GM19438 (cell line): ENCODE results near the gene RELCH.
A peak's percentile ranks its signal among the peaks of the same experiment; 100 is the strongest.

ENCODE experiments used
- ATAC-seq: cut with Tn5 transposase; IDR thresholded peaks from one replicate; pipeline ENCODE4 v1.9.1; 2021; ENCODE audit warnings: low read depth; ENCODE audit not compliant: unreplicated experiment

Gene RELCH

GRCh38 chr18:62248313-62248712 is 61.3 kb downstream of the RELCH start:
- no peak for ATAC-seq

GRCh38 chr18:62249478-62250097 is 62.5 kb downstream of the RELCH start:
- ATAC-seq = no peak

DNA sequence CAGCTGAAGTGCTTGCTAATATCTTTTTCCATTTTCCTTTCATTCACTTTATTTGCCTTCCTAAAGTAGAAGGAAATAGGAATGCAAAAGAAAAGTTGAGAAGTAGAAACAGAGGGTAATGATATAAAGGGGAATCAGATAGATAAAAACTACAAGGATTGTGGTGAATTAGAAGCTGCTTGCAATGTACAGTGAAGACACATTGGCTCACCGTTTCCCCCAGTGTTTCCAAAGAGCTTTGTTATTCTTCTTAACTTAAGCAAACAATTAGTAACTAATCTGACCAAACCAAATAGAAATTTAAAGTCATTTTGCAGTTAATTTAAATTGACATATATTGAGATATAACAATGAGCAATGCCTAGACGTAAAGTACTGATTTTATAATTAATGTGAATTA is 63.4 kb downstream of the RELCH start:
- ATAC-seq = no peak

DNA sequence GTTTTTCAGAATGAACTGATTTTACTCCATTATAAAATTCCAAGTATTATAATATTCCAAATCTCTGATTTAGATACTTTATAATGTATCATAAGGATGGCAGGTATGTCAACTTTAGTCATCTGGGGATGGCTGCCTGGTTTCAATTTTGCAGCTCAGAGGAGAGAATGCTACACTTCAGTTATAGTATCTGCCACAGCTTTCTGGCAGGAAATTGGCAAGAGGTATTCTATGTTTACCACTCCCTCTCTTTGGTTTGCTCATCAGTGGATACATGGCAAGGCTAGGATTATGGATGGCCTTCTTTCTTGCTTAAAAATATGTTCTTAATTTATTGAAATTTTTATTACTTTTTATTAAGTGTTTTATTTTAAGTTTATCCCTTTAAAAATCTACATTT is 71.0 kb downstream of the RELCH start:
- ATAC-seq = peak; percentile 56

GRCh38 chr18:62258616-62259015 is 71.6 kb downstream of the RELCH start:
- peak; percentile 73 for ATAC-seq

DNA sequence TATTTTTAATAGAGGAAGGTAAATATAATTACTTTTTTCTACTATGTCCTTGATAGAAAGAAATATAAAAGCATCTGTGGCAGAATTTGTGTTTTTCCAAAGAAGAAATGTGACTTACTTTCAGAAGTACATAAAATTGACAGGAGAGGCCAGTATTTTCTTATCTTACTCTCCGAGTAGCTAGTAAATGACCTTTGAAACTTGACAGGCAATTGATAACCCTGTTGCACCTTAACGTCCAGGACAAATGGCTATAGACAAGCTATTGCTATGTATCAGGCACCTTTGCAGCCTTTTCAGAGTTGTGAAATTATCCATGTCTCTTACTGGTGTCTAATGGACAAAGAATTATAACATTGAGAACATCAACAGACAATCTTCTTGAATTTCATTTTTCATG is 75.0 kb downstream of the RELCH start:
- no peak for ATAC-seq

DNA sequence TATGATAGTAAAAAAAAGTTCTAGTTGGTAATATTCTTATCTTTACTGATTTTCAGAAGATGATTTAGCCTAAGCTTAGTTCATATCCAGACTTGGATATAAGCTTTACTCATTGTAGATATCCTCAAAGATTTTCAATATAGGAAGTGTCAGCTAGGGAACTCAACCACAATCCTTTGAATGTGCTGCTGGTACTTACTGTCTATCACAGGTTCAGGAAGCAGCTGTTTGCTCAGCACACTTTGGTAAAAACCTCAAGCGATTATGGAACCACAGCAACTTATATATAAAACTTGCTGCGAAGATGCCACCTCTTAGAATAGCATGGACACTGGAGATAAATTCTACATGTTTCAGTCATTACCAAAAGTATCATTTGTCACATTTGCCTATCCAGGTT is 77.9 kb downstream of the RELCH start:
- no peak for ATAC-seq

DNA sequence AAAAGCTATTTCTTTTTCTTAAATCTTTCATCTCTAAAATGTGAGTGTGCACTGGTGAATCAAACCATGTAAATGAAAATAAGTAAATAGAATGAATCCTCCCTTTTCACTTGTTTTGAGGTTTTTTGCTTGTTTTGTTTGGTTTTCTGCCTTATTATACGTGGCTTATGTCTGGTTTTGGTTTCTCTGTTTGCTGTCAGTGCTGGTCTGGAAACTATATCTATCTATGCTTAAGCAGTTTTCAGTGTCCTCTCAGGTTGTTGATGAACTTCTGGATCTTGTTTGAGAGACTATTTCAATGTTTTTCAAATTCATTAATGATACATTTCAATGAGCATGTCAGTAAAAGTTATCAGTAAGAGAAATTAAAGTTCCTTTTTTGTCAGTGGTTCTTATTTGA is 90.0 kb downstream of the RELCH start:
- no peak for ATAC-seq

GRCh38 chr18:62279561-62279960 is 92.5 kb downstream of the RELCH start:
- no peak for ATAC-seq

- ATAC-seq = no peak
These were observed 93.0 kb downstream of the RELCH start for GRCh38 chr18:62280058-62280457.

- no peak for ATAC-seq
These were observed 93.7 kb downstream of the RELCH start for GRCh38 chr18:62280786-62281185.

DNA sequence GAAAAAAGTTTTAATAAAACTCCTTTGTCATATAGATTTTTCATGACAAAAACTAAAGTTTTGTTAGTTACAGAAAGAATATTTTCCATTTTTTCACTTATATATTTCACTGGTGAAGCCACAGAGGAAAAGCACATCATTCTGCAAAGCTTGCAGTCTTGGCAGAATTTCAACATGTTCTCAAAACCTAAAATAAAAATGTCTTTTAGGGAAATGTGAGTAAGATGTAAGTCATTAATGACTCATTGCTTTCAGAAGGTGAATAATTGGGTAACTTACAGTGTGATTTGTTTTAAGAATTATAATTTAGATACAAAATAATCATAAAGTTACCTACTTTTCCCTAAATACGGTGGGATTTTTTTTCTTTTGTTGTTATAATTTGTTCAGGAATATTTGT is 94.6 kb downstream of the RELCH start:
- ATAC-seq = no peak

DNA sequence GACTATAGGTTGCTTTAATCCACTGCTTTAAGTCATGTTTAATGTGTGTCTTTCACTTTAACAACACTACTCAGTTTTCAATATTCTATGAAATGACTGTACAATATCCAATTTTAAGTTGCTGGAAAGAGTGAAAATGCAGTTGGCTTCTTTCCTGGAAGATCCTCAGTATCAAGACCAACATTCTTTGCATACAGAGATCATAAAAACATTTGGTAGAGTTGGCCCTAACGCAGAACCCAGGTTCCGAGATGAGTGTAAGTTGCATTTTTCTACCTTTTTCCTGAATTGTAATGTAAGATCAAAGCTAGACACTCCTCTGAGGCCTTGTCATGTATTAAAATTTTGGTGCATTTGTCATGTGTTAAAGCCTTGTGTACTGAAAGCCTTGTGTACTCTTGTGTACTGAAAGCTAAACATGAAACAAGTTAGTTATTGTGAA is 95.2 kb downstream of the RELCH start:
- no peak for ATAC-seq

DNA sequence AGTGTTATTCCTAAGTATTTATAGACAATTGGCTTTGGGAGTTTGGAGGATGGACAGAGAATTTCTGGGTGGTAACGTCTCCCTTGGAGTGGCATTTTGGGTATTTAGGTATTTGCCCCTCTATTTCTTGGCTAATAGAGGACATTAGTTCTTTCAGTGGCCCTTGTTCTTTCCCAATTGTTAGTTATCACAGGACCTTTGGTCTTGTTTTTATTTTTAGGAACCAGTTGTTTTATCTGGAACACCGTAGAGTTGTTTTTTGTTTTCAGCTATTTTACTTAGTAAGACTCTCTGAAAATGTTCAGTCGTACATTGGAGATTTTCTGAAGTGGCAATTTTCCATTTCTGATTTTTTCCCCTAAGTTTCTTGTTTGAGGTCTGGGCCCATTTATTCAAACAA is 97.6 kb downstream of the RELCH start:
- ATAC-seq = no peak

- ATAC-seq = no peak
These were observed 98.2 kb downstream of the RELCH start for GRCh38 chr18:62285281-62285680.

DNA sequence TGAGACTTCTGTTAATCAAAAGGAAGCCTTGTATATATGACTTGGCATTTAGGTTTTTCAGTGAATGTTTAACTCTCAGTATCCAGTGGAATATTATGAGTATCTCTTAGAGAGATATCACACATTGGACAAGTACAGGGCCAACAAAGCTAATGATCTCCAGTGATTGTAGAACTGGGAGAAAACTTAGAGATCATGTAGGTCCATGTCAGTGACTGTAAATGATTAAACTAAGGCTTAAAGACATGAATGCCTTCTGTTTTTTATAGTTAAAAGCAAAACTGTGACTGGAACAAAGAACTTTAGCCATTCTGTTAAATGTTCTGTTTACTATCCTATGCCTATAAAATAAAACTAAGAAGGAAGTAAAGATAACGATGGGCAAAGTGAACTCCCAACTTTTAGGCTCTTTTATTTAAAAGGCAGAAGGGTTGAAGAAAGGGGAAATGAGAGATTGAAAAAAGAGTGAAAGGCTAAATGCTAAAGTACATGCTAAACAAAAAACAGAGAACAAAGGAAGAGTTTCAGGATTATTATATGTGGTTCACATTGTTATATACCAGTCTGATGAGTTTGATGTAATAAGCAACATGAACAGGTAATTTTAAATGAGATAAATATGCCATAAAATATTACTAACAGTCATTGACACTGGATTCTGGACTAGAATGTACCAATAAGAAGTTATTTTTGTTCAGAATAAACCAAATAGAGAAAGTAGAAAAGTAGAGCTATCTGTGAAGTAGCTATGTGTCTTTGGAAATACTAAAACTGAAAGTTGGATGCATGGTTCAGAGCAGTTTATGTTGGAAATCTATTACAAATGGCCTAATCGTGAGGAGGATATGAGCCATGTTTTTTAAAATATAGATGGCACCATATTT is 101.0 kb downstream of the RELCH start:
- ATAC-seq = peak; percentile 52

DNA sequence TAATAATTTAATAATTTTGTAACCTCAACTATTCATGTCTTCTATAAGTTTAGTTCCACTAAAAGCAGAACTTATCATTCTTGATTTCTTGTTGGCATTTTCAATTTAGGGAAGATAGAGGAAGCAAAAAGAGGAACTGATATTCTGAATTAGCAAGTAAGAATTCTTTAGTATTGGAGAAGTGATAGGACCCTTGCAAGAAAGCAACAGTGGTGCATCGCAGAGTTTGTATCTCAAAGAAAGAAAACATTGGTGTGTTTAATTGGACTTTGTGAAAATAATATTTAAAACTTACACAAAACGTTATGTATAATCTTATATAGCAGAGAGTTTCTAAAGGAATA is 101.6 kb downstream of the RELCH start:
- ATAC-seq = peak; percentile 63

DNA sequence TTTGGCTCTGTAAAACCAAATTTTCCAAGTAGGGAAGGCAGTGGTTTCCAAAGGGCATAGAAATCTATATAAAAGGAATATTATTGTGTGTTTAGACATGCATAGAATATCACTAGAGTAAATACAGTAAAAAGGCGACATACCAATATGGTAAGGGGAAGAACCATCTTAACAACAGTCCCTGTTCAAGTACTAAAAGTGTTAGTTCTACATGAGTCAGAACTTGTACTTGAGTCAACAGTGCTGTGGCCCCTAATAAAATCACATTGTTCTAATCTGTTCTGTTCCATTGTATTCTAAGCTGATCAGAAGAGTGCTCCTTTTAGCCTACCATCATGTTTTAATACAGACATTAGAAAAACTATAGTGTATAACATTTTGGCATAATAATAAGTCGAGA is 102.0 kb downstream of the RELCH start:
- ATAC-seq = no peak

DNA sequence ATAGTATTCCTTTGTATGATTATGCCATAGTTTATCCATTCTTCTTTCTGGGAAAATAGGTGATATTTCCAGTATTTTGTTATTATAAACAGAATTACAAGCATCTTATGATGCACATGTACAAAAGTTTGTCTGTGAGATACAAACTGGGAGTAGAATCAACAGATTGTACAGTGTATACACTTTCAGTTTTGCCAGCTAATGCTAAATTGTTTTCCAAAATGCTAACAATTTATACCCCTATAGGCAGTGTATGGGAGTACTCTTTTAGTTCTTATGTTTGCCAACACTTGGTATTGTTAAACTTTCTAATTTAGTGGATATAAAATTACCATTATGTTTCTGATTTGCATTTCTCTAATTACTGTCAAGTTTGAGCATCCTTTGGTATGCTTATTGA is 107.0 kb downstream of the RELCH start:
- ATAC-seq = no peak

GRCh38 chr18:62300359-62300963 is 113.4 kb downstream of the RELCH start:
- no peak for ATAC-seq

DNA sequence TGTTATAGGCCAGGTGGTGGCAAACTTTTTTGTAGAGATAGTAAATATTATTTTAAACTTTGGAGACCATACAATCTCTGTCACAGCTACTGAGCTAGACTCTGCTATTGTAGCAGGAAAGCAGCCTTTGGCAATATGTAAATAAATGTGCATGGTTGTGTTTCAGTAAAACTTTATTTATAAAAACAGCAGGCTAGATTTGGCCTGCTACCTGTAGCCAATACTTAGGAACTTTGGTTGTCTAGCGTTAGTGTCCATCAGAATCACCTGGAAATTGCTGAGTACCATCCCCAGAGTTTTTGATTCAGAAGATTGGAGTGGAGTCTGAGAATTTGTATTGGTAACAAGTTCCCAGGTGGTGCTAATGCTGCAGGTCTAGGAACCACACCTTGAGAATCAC is 114.3 kb downstream of the RELCH start:
- ATAC-seq = no peak

DNA sequence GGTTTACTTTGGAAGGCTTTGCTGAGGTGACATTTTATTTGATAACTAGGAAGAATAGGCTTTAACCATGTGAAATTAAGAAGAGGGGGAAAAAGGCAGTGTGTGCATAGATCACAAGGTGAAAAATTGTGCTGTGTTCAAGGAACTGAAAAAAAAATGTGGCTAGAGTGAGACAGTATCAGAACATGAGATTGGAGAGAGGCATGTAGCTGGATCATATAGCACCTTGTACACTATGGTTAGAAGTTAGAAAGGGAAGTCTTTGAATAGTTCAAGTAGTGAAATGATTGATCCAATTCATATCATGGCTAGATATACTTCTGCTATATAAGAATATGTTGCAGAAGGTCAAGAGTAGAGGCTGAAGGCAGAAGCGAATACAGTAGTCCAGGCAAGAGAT is 125.8 kb downstream of the RELCH start:
- no peak for ATAC-seq
